ENCODE data around the gene TNP2. TPM values are rescaled to one million over a fixed set of nuclear protein-coding genes. Genes with fewer than 3 reads are reported as not detected.

The TNP2 gene
- total RNA-seq: not detected
- not detected for total RNA-seq (2013)

GRCh38 chr16:11268921-11269375 is at the start of gene TNP2:
Gene TNP2 (minus strand): TSS chr16:11269325. CDS start chr16:11269262, 63 bp downstream.
- Mint-ChIP-seq H3K4me1 (peaks cover 1 to 4% of the 10 kb centered on the region in 2 donors), H3K4me3 (no peak within 1 kb of the TSS), H3K27ac (no peak within 1 kb of the TSS), H3K27me3 (ENCODE audit: low read depth in 2 of 2) (peaks cover 8 to 15% of the 10 kb centered on the region in 2 donors), H3K36me3 (no peaks in the 10 kb centered on the region), H3K9me3 (no peaks in the 10 kb centered on the region)
- 96% methylated on average over 9 of the region's 11 CpGs for WGBS (ENCODE audit: insufficient coverage)
- no peak within 1 kb of the TSS for H3K4me3 ChIP-seq (ENCODE audit: low read length)
- H3K27ac ChIP-seq (ENCODE audit: low read length): no peak within 1 kb of the TSS
- no peak for DNase-seq
- no peaks in the 10 kb centered on the region for H3K36me3 ChIP-seq (ENCODE audit: control insufficient read depth, insufficient read depth, low read length)
- no peak for ATAC-seq
- H3K9me3 ChIP-seq (ENCODE audit: control insufficient read depth, insufficient read depth, low read length): no peaks in the 10 kb centered on the region
- no peak for TF ChIP-seq CTCF (IDR thresholded peaks at IDR 0.05)
- intact Hi-C loops (cut with micrococcal nuclease): no loop called here
- H3K4me1 ChIP-seq (ENCODE audit: control insufficient read depth, insufficient read depth, low read length): peaks cover 3% of the 10 kb centered on the region
- no peaks in the 10 kb centered on the region for H3K27me3 ChIP-seq (ENCODE audit: control insufficient read depth, insufficient read depth, low read length)

GRCh38 chr16:11318817-11319216 is 49.7 kb upstream of the TNP2 start:
- Mint-ChIP-seq H3K36me3 (no peaks in the 10 kb centered on the region), H3K4me3 (no peak overlapping the region), H3K27ac (no peak overlapping the region), H3K27me3 (ENCODE audit: low read depth in 2 of 2) (peaks cover 6 to 8% of the 10 kb centered on the region in 2 donors), H3K9me3 (no peaks in the 10 kb centered on the region), H3K4me1 (no peaks in the 10 kb centered on the region)
- H3K27ac ChIP-seq (ENCODE audit: low read length): no peak overlapping the region
- no peaks in the 10 kb centered on the region for H3K4me1 ChIP-seq (ENCODE audit: control insufficient read depth, insufficient read depth, low read length)
- no peaks in the 10 kb centered on the region for H3K27me3 ChIP-seq (ENCODE audit: control insufficient read depth, insufficient read depth, low read length)
- H3K4me3 ChIP-seq (ENCODE audit: low read length): no peak overlapping the region
- no peaks in the 10 kb centered on the region for H3K36me3 ChIP-seq (ENCODE audit: control insufficient read depth, insufficient read depth, low read length)
- ATAC-seq: no peak
- intact Hi-C loops (cut with micrococcal nuclease): no loop called here
- DNase-seq: no peak
- H3K9me3 ChIP-seq (ENCODE audit: control insufficient read depth, insufficient read depth, low read length): no peaks in the 10 kb centered on the region
- TF ChIP-seq CTCF (IDR thresholded peaks at IDR 0.05): no peak
- 95% methylated on average over 8 of the region's 8 CpGs for WGBS (ENCODE audit: insufficient coverage)

DNA sequence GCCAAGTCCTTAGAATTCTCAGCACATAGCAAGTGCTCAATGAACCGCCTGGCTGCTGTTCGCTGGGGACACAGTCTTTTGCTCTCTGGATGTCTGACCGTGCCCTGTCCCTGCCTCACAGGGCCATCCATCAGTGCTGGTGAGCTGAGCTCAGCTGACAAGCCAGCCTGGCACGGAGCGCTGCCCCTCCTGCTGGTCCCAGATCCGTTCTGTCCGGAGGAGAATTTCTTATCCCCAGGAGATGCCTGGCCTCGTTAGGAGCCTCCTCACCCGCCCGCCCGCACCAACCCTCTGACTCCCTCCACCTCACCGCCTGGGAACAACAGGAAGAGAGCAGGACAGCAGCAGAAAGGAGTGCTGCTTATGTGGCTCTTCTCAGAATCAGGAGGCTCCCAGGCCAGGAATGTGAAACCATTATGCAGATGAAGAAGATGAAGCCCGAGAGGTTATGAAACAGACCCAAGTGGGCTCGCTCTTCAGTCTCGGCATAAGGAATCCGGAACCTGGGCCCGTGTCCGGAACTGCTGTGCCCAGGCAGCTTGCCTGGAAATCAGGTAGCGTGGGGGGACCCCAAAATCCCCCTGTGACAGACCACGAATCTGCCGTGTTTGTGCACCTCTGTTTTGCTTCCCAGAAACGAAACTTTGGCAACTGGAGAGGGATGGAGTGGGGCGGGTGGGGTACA is 47.3 kb upstream of the TNP2 start:
- H3K36me3 ChIP-seq (ENCODE audit: control insufficient read depth, insufficient read depth, low read length): no peaks in the 10 kb centered on the region
- no peaks in the 10 kb centered on the region for H3K36me3 Mint-ChIP-seq
- H3K4me1 Mint-ChIP-seq: peaks cover 4 to 13% of the 10 kb centered on the region in 2 donors
- H3K27ac ChIP-seq (ENCODE audit: low read length): no peak overlapping the region
- no peak for DNase-seq
- no peak for TF ChIP-seq CTCF (IDR thresholded peaks at IDR 0.05)
- H3K27me3 ChIP-seq (ENCODE audit: control insufficient read depth, insufficient read depth, low read length): no peaks in the 10 kb centered on the region
- WGBS (ENCODE audit: insufficient coverage): 93% methylated on average over 22 of the region's 23 CpGs
- no peak overlapping the region for H3K27ac Mint-ChIP-seq
- H3K9me3 ChIP-seq (ENCODE audit: control insufficient read depth, insufficient read depth, low read length): no peaks in the 10 kb centered on the region
- no peak overlapping the region for H3K4me3 ChIP-seq (ENCODE audit: low read length)
- peaks cover 5 to 8% of the 10 kb centered on the region in 2 donors for H3K27me3 Mint-ChIP-seq (ENCODE audit: low read depth in 2 of 2)
- ATAC-seq: no peak
- no peak overlapping the region for H3K4me3 Mint-ChIP-seq
- intact Hi-C loops (cut with micrococcal nuclease): no loop called here
- peaks cover 18% of the 10 kb centered on the region for H3K4me1 ChIP-seq (ENCODE audit: control insufficient read depth, insufficient read depth, low read length)
- no peaks in the 10 kb centered on the region for H3K9me3 Mint-ChIP-seq

DNA sequence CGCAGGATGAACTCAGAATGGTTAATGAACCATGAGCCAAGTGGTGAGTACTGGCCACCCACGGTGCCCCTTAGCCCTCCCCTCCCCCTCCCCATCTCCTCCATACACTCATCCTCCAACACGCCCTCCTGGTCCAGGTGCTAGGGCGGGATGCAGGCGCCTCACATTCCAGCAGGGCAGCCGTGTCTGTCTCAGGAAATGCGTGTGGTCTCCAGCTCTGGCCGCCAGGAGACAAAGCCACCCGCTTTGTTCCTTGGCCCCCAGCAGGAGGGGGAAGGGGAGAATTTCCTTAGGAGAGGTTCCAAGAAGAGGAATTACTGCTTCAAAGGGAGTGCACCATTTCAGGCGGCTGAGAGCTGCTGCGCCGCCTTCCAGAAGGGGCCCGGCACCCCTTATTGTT is 46.4 kb upstream of the TNP2 start:
- TF ChIP-seq CTCF (IDR thresholded peaks at IDR 0.05): no peak
- H3K36me3 Mint-ChIP-seq: no peaks in the 10 kb centered on the region
- H3K27ac Mint-ChIP-seq: no peak overlapping the region
- intact Hi-C loops (cut with micrococcal nuclease): no loop called here
- WGBS (ENCODE audit: insufficient coverage): 76% methylated on average over 13 of the region's 13 CpGs
- H3K27me3 Mint-ChIP-seq (ENCODE audit: low read depth in 2 of 2): peaks cover 5 to 8% of the 10 kb centered on the region in 2 donors
- Histone ChIP-seq H3K36me3 (ENCODE audit: control insufficient read depth, insufficient read depth, low read length) (no peaks in the 10 kb centered on the region), H3K4me1 (ENCODE audit: control insufficient read depth, insufficient read depth, low read length) (peaks cover 27% of the 10 kb centered on the region), H3K9me3 (ENCODE audit: control insufficient read depth, insufficient read depth, low read length) (no peaks in the 10 kb centered on the region), H3K27ac (ENCODE audit: low read length) (no peak overlapping the region), H3K4me3 (ENCODE audit: low read length) (no peak overlapping the region), H3K27me3 (ENCODE audit: control insufficient read depth, insufficient read depth, low read length) (no peaks in the 10 kb centered on the region)
- DNase-seq: no peak
- no peak overlapping the region for H3K4me3 Mint-ChIP-seq
- peaks cover 11 to 21% of the 10 kb centered on the region in 2 donors for H3K4me1 Mint-ChIP-seq
- H3K9me3 Mint-ChIP-seq: no peaks in the 10 kb centered on the region
- ATAC-seq: no peak
